Right lung (tissue), 5 donors: ENCODE measurements around the gene CCDC192. TPM values are rescaled to one million over a fixed set of nuclear protein-coding genes. Genes with fewer than 3 reads are reported as not detected.

ENCODE experiments used
- DNase-seq, 2 donors: peaks; one replicate each; pipeline ENCODE4 v3.0.0-alpha.2; 2013
- polyA plus RNA-seq, 5 donors: library from polyadenylated mRNA; unstranded; fragments of 120-200 nt; gene quantifications; one replicate each; pipeline versions ENCODE4 v1.2.1 to v1.2.3, GENCODE V29; 2013; ENCODE audit warnings: inconsistent platforms in 1 of 5, low replicate concordance in 1 of 5; ENCODE audit not compliant: insufficient read length in 5 of 5, insufficient read depth in 1 of 5

CCDC192 gene
- polyA plus RNA-seq, 5 donors = 0.58 to 1.3 (median 0.90) TPM

GRCh38 chr5:127920936-127921335 lies 217.7 kb downstream of the CCDC192 start:
- DNase-seq = no peak

- no peak for DNase-seq
Observed at GRCh38 chr5:127922603-127923002, 219.4 kb downstream of the CCDC192 start.

DNA sequence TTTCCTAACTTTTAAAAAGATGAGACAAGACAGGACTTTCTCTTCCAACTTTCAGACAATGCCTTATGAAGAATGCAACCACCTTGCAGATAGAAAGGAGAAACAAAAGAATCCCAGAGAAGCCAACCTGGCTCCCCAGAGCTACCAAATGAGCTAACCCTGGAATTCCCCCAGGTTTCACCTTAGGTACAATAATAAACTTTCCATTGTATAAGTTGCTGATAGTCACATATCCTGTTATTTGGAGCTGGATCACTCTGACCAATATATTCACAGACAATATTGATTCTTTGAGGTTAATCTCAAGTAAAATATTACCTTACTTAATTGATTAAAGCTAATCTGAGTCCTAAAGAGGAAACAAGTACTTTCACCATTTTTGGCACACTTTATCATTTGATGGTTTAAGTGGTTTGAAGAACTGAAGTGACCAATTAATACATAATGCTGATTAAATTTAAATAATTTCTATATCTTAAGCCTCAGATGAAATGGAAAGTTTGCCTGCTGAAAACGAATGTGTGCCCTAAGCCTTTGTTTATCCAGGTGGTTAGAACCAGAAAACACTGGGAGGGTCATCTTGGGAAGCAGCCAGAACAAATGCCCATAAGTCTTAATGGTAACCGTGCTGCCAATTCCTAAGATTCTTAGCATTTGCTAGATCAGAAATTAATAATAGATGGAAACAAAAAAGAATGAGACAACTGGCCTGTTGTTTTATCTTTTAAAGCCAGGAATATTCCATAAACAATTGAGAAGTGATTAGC lies 220.8 kb downstream of the CCDC192 start:
- DNase-seq = no peak

- no peak for DNase-seq
Observed at GRCh38 chr5:127924606-127925005, 221.4 kb downstream of the CCDC192 start.

DNA sequence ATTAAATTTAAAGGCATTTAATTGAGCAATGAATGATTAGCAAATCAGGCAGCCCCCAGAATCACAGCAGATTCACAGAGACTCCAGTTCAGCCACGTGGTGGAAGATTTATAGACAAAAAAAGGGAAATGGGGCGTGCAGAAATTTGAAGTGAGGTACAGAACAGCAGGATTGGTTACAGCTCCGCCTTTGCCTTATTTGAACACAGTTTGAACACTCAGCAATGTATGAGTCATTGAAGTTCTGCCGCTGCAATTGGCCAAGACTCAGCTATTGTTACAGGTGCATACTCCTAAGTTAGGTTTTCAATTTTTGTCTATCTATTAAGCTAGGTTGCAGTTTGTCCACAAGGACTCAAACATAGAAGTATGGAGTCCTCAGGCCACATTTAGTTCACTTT lies 222.7 kb downstream of the CCDC192 start:
- no peak for DNase-seq

GRCh38 chr5:127926974-127927373 lies 223.8 kb downstream of the CCDC192 start:
- no peak for DNase-seq

GRCh38 chr5:127928053-127928452 lies 224.9 kb downstream of the CCDC192 start:
- no peak for DNase-seq

DNA sequence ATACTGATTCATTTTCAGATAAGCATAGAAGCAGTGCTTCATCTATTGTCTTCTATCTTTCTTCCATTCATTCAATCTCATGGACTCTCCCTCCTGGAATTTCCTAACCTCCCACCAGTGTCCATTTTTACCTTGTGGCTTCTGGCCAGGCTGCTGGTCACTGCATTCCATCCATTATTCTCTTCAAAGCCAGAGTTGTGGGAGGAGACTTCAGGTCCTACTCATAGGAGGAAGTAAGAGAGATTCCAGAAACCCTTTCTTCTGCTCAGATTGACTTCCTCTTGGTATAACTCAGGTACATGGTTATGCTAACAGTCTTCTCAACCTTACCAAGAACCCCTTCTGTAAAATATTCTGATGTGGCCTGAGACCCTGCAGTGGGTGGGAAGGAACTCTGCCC lies 227.1 kb downstream of the CCDC192 start:
- no peak for DNase-seq

DNA sequence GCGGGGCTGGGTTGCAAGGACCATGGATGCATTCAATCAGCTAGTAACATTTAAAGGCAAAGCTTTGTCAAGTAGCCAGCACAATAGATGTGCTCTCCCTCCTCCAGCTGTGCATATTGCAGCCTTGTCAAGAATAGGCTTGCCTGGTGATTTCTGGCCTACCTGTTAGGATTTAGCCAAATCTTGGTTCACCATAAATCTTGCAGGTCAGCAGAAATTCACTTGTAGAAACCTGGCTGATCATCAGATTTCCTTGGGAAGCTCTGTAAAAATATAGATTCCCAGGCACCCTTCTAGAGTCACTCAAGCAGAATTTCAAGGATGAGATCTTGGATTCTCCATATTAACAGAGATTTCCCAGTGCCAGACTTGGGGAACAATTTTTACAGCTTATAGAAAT lies 228.2 kb downstream of the CCDC192 start:
- DNase-seq = no peak

DNA sequence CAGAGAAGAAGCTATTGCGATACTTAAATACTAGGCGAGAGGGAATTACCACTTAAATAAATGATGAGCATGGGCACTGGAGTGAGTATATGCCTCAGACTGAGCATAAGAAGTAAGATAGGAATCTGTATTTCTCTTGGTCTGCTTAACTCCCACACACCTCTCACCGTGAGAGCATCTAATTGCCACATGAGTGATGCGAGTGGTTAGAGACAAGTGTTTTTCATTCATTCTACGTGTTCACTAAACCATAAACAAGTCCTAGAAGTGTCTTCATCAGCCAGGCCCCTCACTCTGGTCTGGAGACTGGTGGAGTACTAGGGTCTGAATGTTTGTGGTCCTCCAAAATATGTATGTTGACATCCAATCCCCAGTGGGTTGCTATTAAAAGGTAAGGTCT lies 230.2 kb downstream of the CCDC192 start:
- no peak for DNase-seq

- DNase-seq = no peak
Observed at GRCh38 chr5:127934791-127935256, 231.6 kb downstream of the CCDC192 start.

GRCh38 chr5:127935398-127935797 lies 232.2 kb downstream of the CCDC192 start:
- DNase-seq = no peak

DNA sequence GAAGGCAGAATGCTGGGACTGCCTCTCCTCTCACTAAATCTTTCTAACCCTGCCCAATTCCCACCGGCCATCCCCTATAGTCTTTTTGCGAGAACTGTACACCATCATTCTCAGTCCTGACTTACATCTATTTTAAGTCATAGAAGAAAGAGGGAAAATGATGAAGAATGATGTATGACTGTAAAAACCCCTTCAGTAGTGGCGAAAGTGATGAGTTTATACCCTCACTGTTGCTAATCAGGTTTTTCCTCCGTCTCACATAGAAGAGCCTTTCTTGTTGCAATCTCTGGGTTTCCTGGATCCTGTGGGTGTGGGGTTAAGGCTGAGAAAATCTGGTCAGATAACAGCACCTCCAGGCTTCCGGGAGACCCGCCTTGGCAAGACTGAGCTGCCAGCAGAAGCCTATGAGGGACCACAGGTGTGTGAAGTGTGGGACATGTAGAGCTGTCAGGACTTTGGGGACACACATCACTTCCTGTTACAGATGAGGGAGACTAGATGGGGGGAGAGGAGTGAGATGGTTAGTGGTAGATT lies 233.3 kb downstream of the CCDC192 start:
- no peak for DNase-seq

DNA sequence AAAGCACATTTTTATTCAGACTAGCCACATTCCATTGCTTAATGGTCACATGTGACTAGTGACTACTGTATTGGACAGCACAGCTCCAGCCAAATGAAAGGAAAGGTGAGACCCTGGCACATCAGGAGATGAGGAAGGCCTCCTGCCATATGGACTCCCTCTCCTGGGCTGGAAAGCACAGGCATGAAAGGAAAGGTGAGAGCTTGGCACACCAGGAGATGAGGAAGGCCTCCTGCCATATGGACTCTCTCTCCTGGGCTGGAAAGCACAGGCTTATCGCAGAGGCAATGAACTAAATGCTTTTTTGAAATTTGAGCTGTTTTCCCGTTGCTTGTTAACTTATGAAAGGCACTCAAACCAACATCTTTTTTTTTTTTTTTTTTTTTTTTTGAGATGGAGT lies 235.6 kb downstream of the CCDC192 start:
- no peak for DNase-seq

GRCh38 chr5:127940854-127941253 lies 237.7 kb downstream of the CCDC192 start:
- DNase-seq = no peak

GRCh38 chr5:127941646-127942045 lies 238.5 kb downstream of the CCDC192 start:
- no peak for DNase-seq

- DNase-seq = no peak
Observed at GRCh38 chr5:127942246-127943060, 239.3 kb downstream of the CCDC192 start.

DNA sequence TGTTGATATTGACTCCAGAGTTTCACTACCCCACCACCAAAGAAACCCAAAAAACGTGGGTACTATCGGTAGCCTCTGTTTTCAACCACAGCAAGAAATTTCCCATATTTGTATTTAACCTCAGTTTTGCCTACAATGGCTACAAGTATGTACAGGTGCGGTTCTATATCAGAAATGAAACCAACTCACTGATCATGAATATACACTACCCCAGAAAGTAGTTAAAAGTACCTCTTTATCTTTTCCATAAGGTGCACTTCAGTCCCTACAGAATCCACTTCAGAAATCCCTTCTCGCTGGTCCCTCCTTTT lies 239.8 kb downstream of the CCDC192 start:
- DNase-seq = no peak

DNA sequence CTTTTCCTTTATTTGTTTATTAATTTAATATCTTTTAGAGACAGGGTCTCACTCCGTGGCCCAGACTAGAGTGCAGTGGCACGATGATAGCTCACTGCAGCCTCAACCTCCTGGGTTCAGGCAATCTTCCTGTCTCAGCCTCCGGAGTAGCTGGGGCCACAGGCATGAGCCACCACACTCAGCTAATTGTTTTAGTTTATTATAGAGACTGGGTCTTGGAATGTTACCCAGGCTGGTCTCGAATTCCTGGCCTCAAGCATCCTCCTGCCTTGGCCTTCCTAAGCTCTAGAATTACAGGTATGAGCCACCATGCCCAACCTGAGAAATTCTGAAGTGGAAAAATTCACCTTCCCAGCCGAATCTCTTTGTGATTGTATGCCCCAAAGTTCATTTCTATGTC lies 240.9 kb downstream of the CCDC192 start:
- no peak for DNase-seq

DNA sequence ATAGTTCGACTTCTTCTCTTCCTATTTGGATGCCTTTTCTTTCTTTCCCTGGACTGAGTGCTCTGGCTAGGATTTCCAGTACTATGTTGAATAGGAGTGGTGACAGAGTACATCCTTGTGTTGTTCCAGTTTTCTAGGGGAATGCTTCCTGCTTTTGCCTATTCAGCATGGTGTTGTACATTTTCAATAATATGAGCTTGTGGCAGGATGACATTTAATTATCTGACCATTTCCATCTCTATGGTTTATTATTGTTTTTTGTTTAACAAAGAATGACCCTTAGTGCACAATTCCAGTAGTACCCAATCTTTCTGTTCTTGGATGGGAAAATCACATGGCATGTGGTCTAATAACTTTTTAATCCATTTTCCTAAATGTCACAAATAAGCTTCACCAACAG lies 244.8 kb downstream of the CCDC192 start:
- DNase-seq = peak in 1 of 2 donors; percentile 57

DNA sequence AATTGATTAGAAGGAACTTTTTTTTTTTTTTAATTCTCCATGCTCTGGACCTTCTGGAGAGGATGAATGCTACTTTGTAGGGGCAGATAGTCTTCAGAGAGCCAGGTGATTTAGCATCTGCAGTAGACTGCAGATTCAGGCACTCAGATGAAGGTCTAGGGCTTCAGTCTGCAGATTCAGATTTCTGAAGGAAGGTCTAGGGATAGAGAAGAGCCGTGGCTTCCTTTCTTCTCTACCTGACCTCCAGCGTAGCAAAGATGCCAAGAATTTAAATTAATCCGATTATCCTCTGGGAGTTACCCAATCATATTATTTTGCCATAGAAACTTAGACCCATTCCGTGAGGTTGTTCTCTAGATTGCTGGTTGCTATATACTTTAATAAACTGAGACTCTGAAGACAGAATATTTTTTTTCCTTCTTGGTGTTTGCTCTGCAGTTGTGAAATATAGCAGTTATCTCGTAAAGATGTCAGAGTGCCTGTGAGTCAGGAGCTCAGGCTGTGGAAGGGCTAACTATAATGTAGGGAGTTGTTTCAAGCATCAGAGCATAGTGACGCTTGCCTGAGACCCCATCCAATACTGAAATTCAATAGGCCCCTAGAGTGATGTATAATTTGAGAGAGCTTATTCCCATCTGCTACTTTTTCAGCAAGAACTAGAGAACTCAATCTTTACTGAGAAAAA lies 247.7 kb downstream of the CCDC192 start:
- no peak for DNase-seq

GRCh38 chr5:127951791-127952190 lies 248.6 kb downstream of the CCDC192 start:
- DNase-seq = no peak
